Amygdala (tissue), 56 donors: ENCODE results near the gene ZBTB42.

Experiments
- DNase-seq, 56 donors: peaks; one replicate each; lab custom pipeline; 2025; lab: John Stamatoyannopoulos, UW

Gene ZBTB42

GRCh38 chr14:104800771-104801519, at the start of gene ZBTB42:
ZBTB42 (plus strand) TSS chr14:104801101; CDS start chr14:104801198, 97 bp downstream.
- DNase-seq: peak in 1 of 56 donors; percentile 60

GRCh38 chr14:104751539-104752422, 49.1 kb upstream of the ZBTB42 start:
- DNase-seq: peak in 1 of 56 donors; percentile 55

GRCh38 chr14:104752423-104752734, 48.5 kb upstream of the ZBTB42 start:
- peak in 1 of 56 donors; percentile 81 for DNase-seq

- peak; percentile 89 to 100 (median 99) for DNase-seq
Observed at GRCh38 chr14:104752735-104753527, 48.0 kb upstream of the ZBTB42 start, which contains the start of gene SIVA1. SIVA1 (plus strand) TSS chr14:104753147; CDS start chr14:104753202, 55 bp downstream.

GRCh38 chr14:104753528-104754212, 47.2 kb upstream of the ZBTB42 start:
- no peak for DNase-seq

GRCh38 chr14:104754213-104754851, 46.6 kb upstream of the ZBTB42 start:
- DNase-seq: no peak

- no peak for DNase-seq
Observed at GRCh38 chr14:104755621-104756020, 45.3 kb upstream of the ZBTB42 start.

- no peak for DNase-seq
Observed at GRCh38 chr14:104756477-104757237, 44.2 kb upstream of the ZBTB42 start.

GRCh38 chr14:104757238-104757585, 43.7 kb upstream of the ZBTB42 start:
- DNase-seq: no peak

- no peak for DNase-seq
Observed at GRCh38 chr14:104757681-104758392, 43.1 kb upstream of the ZBTB42 start.

GRCh38 chr14:104758981-104759969, 41.6 kb upstream of the ZBTB42 start:
- no peak for DNase-seq

GRCh38 chr14:104765517-104765916, 35.4 kb upstream of the ZBTB42 start:
- DNase-seq: no peak

GRCh38 chr14:104766256-104766862, 34.5 kb upstream of the ZBTB42 start:
- DNase-seq: no peak

- no peak for DNase-seq
Observed at GRCh38 chr14:104766863-104767633, 33.9 kb upstream of the ZBTB42 start.

- DNase-seq: no peak
Observed at GRCh38 chr14:104767634-104767918, 33.3 kb upstream of the ZBTB42 start.
